Stimulated activated CD8-positive, alpha-beta memory T cell treated with anti-CD3 and anti-CD28 coated beads, Interleukin-7, amount 100 ng/mL, for 1 hour (primary cell): ENCODE measurements around the gene MYL3.
"Not testable (repeated sequence)": the region's sequence is repeated elsewhere in the genome, so short reads cannot be mapped to it uniquely, and the experiment has no call there.

Experiments used
- DNase-seq, 2 donors: peaks; one replicate each; pipeline ENCODE4 v3.0.0-alpha.2; 2020; ENCODE audit warnings: low read depth in 2 of 2

The MYL3 gene

GRCh38 chr3:46825450-46825849 is 37.8 kb downstream of the MYL3 start:
- no peak for DNase-seq

GRCh38 chr3:46824211-46824970 is 38.9 kb downstream of the MYL3 start:
- DNase-seq: no peak

- not testable (repeated sequence) for DNase-seq
Observed at GRCh38 chr3:46823314-46823713, 39.9 kb downstream of the MYL3 start.

GRCh38 chr3:46821553-46821952 is 41.7 kb downstream of the MYL3 start:
- DNase-seq: no peak

GRCh38 chr3:46820852-46821251 is 42.4 kb downstream of the MYL3 start:
- DNase-seq: no peak

- peak; percentile 44 to 49 for DNase-seq
Observed at GRCh38 chr3:46812237-46812791, 50.9 kb downstream of the MYL3 start.

GRCh38 chr3:46811615-46812236 is 51.5 kb downstream of the MYL3 start:
- no peak for DNase-seq

- not testable (repeated sequence) for DNase-seq
Observed at GRCh38 chr3:46808766-46809165, 54.5 kb downstream of the MYL3 start.
